HepG2 (cell line): Measurements from ENCODE around the gene ZNF48. TPM values are rescaled to one million over a fixed set of nuclear protein-coding genes. Genes with fewer than 3 reads are reported as not detected.

Source experiments
- ATAC-seq: fragments of 200-7000 bp; cut with Tn5 transposase; 3 replicates; pipeline ENCODE4 v1.9.1; 2020; ENCODE audit warnings: mild to moderate bottlenecking, moderate library complexity
- BruUV-seq: library from RNA; stranded (reverse); fragments of 400-500 nt; replicated peaks from 2 replicates; lab custom pipeline; 2021; lab: Mats Ljungman, UMichigan
- CTCF ChIA-PET: fragments of 300-600 bp; formaldehyde crosslinking; extraction: SDS; loops from one replicate; lab custom pipeline; 2021; ENCODE audit warnings: low total read pairs, inconsistent platforms, low intra/inter-chr PET ratio; lab: Yijun Ruan, JAX
- POLR2A ChIA-PET: fragments of 350-600 bp; sonication (Branson Sonifier 250); formaldehyde crosslinking; loops from one replicate; lab custom pipeline; 2020; ENCODE audit warnings: antibody characterized with exemption, inconsistent platforms; lab: Yijun Ruan, JAX
- DNase-seq: peaks from one replicate; pipeline ENCODE4 v3.0.0-alpha.2; 2015; ENCODE audit warnings: low spot score
- FAIRE-seq: peaks from 3 replicates; lab custom pipeline; 2011; peaks lifted over from hg19 to GRCh38; lab: Jason Lieb, UNC
- H2AFZ ChIP-seq: one replicate; pipeline ENCODE4 v1.6.1; 2011; ENCODE audit warnings: low read length, inconsistent platforms
- H3K27ac ChIP-seq: fragments of 300-600 bp; 3 replicates; pipeline ENCODE4 v1.8.0; 2011; ENCODE audit warnings: mixed run types, mild to moderate bottlenecking, mixed read lengths, low read length, inconsistent platforms; ENCODE audit not compliant: insufficient read depth; ENCODE audit errors: extremely low read length
- H3K27me3 ChIP-seq, 2 experiments: fragments of 200-600 bp in 1 of 2; 2 replicates in 1 of 2; 3 replicates in 1 of 2; pipeline versions ENCODE4 v1.6.0 to v1.8.0; 2011; ENCODE audit warnings: low read length in 2 of 2, mild to moderate bottlenecking in 2 of 2, moderate library complexity in 2 of 2, inconsistent platforms in 1 of 2; ENCODE audit not compliant: insufficient read depth in 2 of 2, control insufficient read depth in 1 of 2
- H3K36me3 ChIP-seq, 2 experiments: fragments of 200-600 bp in 1 of 2; replicated peaks in 1 of 2; 2 replicates in 1 of 2; 3 replicates in 1 of 2; pipeline versions ENCODE4 v1.5.1 to v1.8.0; 2011; ENCODE audit warnings: low read length in 2 of 2, inconsistent platforms in 1 of 2; ENCODE audit not compliant: insufficient read depth in 2 of 2, control insufficient read depth in 1 of 2
- H3K4me1 ChIP-seq: 2 replicates; pipeline ENCODE4 v1.5.1; 2012; ENCODE audit warnings: low read length, inconsistent platforms; ENCODE audit not compliant: insufficient read depth
- H3K4me2 ChIP-seq: 2 replicates; pipeline ENCODE4 v1.6.0; 2011; ENCODE audit warnings: low read depth, low read length, inconsistent platforms
- H3K4me3 ChIP-seq, 3 experiments: fragments of 200-600 bp in 1 of 3; sonication (generic), shearing (Covaris generic) in 1 of 3; replicated peaks in 1 of 3; 2 replicates each; pipeline ENCODE4 v1.5.1; 2011 to 2016; ENCODE audit warnings: low read length in 3 of 3, inconsistent platforms in 2 of 3, low read depth in 2 of 3, mild to moderate bottlenecking in 2 of 3, control low read depth in 1 of 3, mixed read lengths in 1 of 3; ENCODE audit not compliant: insufficient read depth in 1 of 3
- H3K79me2 ChIP-seq: one replicate; pipeline ENCODE4 v1.6.1; 2011; ENCODE audit warnings: low read length, inconsistent platforms; ENCODE audit not compliant: insufficient read depth
- H3K9ac ChIP-seq: 2 replicates; pipeline ENCODE4 v1.6.0; 2011; ENCODE audit warnings: mild to moderate bottlenecking, low read depth, low read length, inconsistent platforms; ENCODE audit not compliant: insufficient read depth
- H3K9me3 ChIP-seq: 2 replicates; pipeline ENCODE4 v1.5.1; 2012; ENCODE audit warnings: mild to moderate bottlenecking, low read length
- H4K20me1 ChIP-seq: 2 replicates; pipeline ENCODE4 v1.6.0; 2011; ENCODE audit warnings: inconsistent platforms, mild to moderate bottlenecking, low read length, moderate library complexity; ENCODE audit not compliant: insufficient read depth
- BRF2 ChIP-seq: sonication (generic); formaldehyde crosslinking; IDR thresholded peaks from 2 replicates; pipeline ENCODE4 v1.8.1; 2022; ENCODE audit warnings: mild to moderate bottlenecking, missing genetic modification reagents
- FOXK1 ChIP-seq: sonication (generic); formaldehyde crosslinking; IDR thresholded peaks from 2 replicates; pipeline ENCODE4 v1.4.0; 2020; ENCODE audit warnings: low read depth, missing genetic modification reagents, borderline replicate concordance
- SOX5 ChIP-seq: IDR thresholded peaks from 2 replicates; pipeline ENCODE4 v1.6.1; 2016; ENCODE audit warnings: borderline replicate concordance
- U2AF2 ChIP-seq: fragments of 200-400 bp; formaldehyde crosslinking; IDR thresholded peaks from 2 replicates; pipeline ENCODE4 v1.6.1; 2017; ENCODE audit warnings: low read depth, mild to moderate bottlenecking, low read length
- ZBTB2 ChIP-seq: sonication (generic); formaldehyde crosslinking; IDR thresholded peaks from 2 replicates; pipeline ENCODE4 v1.8.0; 2022; ENCODE audit warnings: low read depth, missing genetic modification reagents
- ZNF235 ChIP-seq: sonication (generic); formaldehyde crosslinking; IDR thresholded peaks from 2 replicates; pipeline ENCODE4 v1.8.1; 2023; ENCODE audit warnings: mild to moderate bottlenecking, missing genetic modification reagents, borderline replicate concordance
- ZNF597 ChIP-seq: sonication (generic); formaldehyde crosslinking; IDR thresholded peaks from 2 replicates; pipeline ENCODE4 v1.5.0; 2020; ENCODE audit warnings: missing genetic modification reagents
- ZNF629 ChIP-seq: sonication (generic); formaldehyde crosslinking; conservative IDR thresholded peaks from 2 replicates; pipeline ENCODE4 v1.5.0; 2020; ENCODE audit warnings: missing genetic modification reagents
- ZNF710 ChIP-seq: sonication (generic); formaldehyde crosslinking; IDR thresholded peaks from 2 replicates; pipeline ENCODE4 v1.5.0; 2020; ENCODE audit warnings: mild to moderate bottlenecking, missing genetic modification reagents, borderline replicate concordance
- ZNF776 ChIP-seq: sonication (generic); formaldehyde crosslinking; IDR thresholded peaks from 2 replicates; pipeline ENCODE4 v1.4.0; 2020; ENCODE audit warnings: mild to moderate bottlenecking, missing genetic modification reagents
- ZNF83 ChIP-seq: sonication (generic); formaldehyde crosslinking; IDR thresholded peaks from 2 replicates; pipeline ENCODE4 v1.4.0; 2020; ENCODE audit warnings: missing genetic modification reagents, mild to moderate bottlenecking, borderline replicate concordance
- WGBS: methylation state at CpG from one replicate; pipeline ENCODE4 v1.1.6; 2017; ENCODE audit warnings: low lambda C conversion rate; 5-methylcytosine and 5-hydroxymethylcytosine counted together
- in situ Hi-C: cut with HindIII; loops from 2 replicates; pipeline ENCODE4 v1.10.0; 2017; ENCODE audit warnings: low pct_unique_long_range_greater_than_20kb; ENCODE audit not compliant: extremely low pct_ligation_motif_present
- intact Hi-C: fragments of 100-400 bp; cut with micrococcal nuclease; formaldehyde crosslinking; loops from one replicate; pipeline ENCODE4 v1.10.0; 2022; ENCODE audit not compliant: unreplicated experiment
- polyA plus RNA-seq, 8 experiments: library from polyadenylated mRNA; depleted of rRNA in 3 of 8; stranded (reverse) in 7 of 8; unstranded in 1 of 8; fragments of >200 nt; fragmentation: Illumina TruSeq in 4 of 8; extraction: Trizol in 4 of 8; gene quantifications; 2 replicates each; pipeline versions ENCODE4 v1.2.1 to v1.2.3, GENCODE V29; 2011 to 2016; ENCODE audit warnings: low read depth in 4 of 8, missing spikeins in 1 of 8, mixed read lengths in 1 of 8; ENCODE audit not compliant: insufficient read depth in 1 of 8
- total RNA-seq, 5 experiments: library from RNA; depleted of rRNA; stranded (reverse); fragments of >200 nt; fragmentation: Illumina TruSeq; extraction: Trizol; gene quantifications; 2 replicates each; pipeline ENCODE4 v1.2.3, GENCODE V29; 2016; ENCODE audit warnings: low read depth in 1 of 5

The ZNF48 gene
- total and polyA plus RNA-seq, 2 of the 13 experiments (the other 11 are each of a cell fraction or from before 2014, with no cell fraction given): 9.9 to 12.3 TPM

GRCh38 chr16:30353438-30354129, 41.6 kb upstream of the ZNF48 start (continued):
- TF ChIP-seq BRF2 (CRISPR knock-in tag): no peak
- TF ChIP-seq, all 625 proteins: peak for 21

GRCh38 chr16:30354423-30355143, 40.6 kb upstream of the ZNF48 start:
- H3K9me3 ChIP-seq: no peaks in the 10 kb centered on the region
- TSS peak; percentile 64 for BruUV-seq
- peak overlapping the region; percentile 92 for H3K27ac ChIP-seq
- ChIA-PET POLR2A (interaction anchor here (0.5 to 6.7 kb wide), 19 partner anchors 8 to 304 kb away, joined by 3 to 94 read pairs (median 5); partner anchors contain the start of genes ALDOA, DCTPP1, FBRS and TBC1D10B), CTCF (interaction anchor here (2.4 kb wide), 1 partner anchor 55 kb away, joined by 10 read pairs; no protein-coding TSS in a partner anchor)
- H3K27me3 ChIP-seq: no peaks in the 10 kb centered on the region; a peak in 1 of 5 replicates
- H3K79me2 ChIP-seq: peaks cover 23% of the 10 kb centered on the region
- 5% methylated on average over 18 of the region's 36 CpGs for WGBS
- H3K9ac ChIP-seq: peak overlapping the region; percentile 84
- DNase-seq: no peak
- peak; percentile 27 for ATAC-seq
- H2AFZ ChIP-seq: no peak overlapping the region
- no peak for FAIRE-seq
- intact Hi-C loops (loop anchor here (1.0 to 2.0 kb wide), 3 partner anchors 20 to 54 kb away; partner anchors contain the start of gene ZNF48), in situ Hi-C loops (loop anchor here (10.0 kb wide), 1 partner anchor 260 kb away; the partner anchor contains the start of gene ZNF689)
- no peaks in the 10 kb centered on the region for H4K20me1 ChIP-seq
- H3K4me2 ChIP-seq: peak overlapping the region; percentile 96
- peak overlapping the region; percentile 85 to 94 (median 88) for H3K4me3 ChIP-seq
- peaks cover 8 to 45% of the 10 kb centered on the region in 2 experiments for H3K36me3 ChIP-seq
- H3K4me1 ChIP-seq: peaks cover 60% of the 10 kb centered on the region
- TF ChIP-seq ZNF776 (CRISPR knock-in tag): 0 out of 2 replicates have a peak, but pooled peaks have one; percentile 5
- no peak for TF ChIP-seq SOX5
- no peak for TF ChIP-seq ZNF83 (CRISPR knock-in tag)
- no peak for TF ChIP-seq ZNF629
- no peak for TF ChIP-seq ZNF710 (CRISPR knock-in tag)
- TF ChIP-seq ZBTB2 (CRISPR knock-in tag): no peak
- TF ChIP-seq U2AF2: no peak
- no peak for TF ChIP-seq ZNF597 (CRISPR knock-in tag)
- no peak for TF ChIP-seq FOXK1
- no peak for TF ChIP-seq ZNF235 (CRISPR knock-in tag)
